Mesenteric fat pad (tissue), 1 donor: ENCODE data around the gene IL11. TPM values are rescaled to one million over a fixed set of nuclear protein-coding genes. Genes with fewer than 3 reads are reported as not detected.
"Not testable (repeated sequence)": the region's sequence is repeated elsewhere in the genome, so short reads cannot be mapped to it uniquely, and the experiment has no call there.

ENCODE experiments used
- DNase-seq: peaks from one replicate; pipeline ENCODE4 v3.0.0-alpha.2; 2020; ENCODE audit warnings: low spot score
- total RNA-seq: library from RNA; stranded (reverse); fragmentation: NEBNext Ultra II Directional; extraction: Animal tissue kit (Norgen Biotek cat#: 25700); gene quantifications from one replicate; pipeline ENCODE4 v1.2.1, GENCODE V29; 2021
- donor health status: DM: yes; HTN: yes; CAD: no.

Gene IL11
- total RNA-seq, 1 donor from 2014 or later, result not detected

- DNase-seq, result no peak
Measured at GRCh38 chr19:55336101-55336500, 34.2 kb downstream of the IL11 start.

- no peak for DNase-seq
Measured at GRCh38 chr19:55333870-55334269, 36.4 kb downstream of the IL11 start.

- DNase-seq, result not testable (repeated sequence)
Measured at GRCh38 chr19:55329791-55330190, 40.5 kb downstream of the IL11 start.

- DNase-seq, result not testable (repeated sequence)
Measured at GRCh38 chr19:55328774-55329318, 41.4 kb downstream of the IL11 start.

GRCh38 chr19:55325172-55325571 lies 45.1 kb downstream of the IL11 start, which contains the start of gene TMEM150B:
Gene TMEM150B (minus strand): TSS chr19:55325341. CDS start chr19:55321036, 4,305 bp downstream.
- no peak for DNase-seq

GRCh38 chr19:55324662-55325061 lies 45.6 kb downstream of the IL11 start:
- DNase-seq, result no peak

GRCh38 chr19:55322204-55322885 lies 47.9 kb downstream of the IL11 start:
- DNase-seq, result no peak

GRCh38 chr19:55321466-55322137 lies 48.7 kb downstream of the IL11 start:
- DNase-seq, result no peak

GRCh38 chr19:55320844-55321419 lies 49.3 kb downstream of the IL11 start:
- DNase-seq, result no peak

- DNase-seq, result no peak
Measured at GRCh38 chr19:55319785-55320184, 50.5 kb downstream of the IL11 start.

GRCh38 chr19:55316646-55317045 lies 53.6 kb downstream of the IL11 start:
- DNase-seq, result no peak

- DNase-seq, result no peak
Measured at GRCh38 chr19:55315956-55316525, 54.2 kb downstream of the IL11 start.

GRCh38 chr19:55314396-55314795 lies 55.9 kb downstream of the IL11 start:
- DNase-seq, result no peak

Other genes with a start within 250 kb of the IL11 start
- not detected for gene TNNT1, start 221.3 kb downstream of the IL11 start, total RNA-seq
- not detected for gene TNNI3, start 212.7 kb downstream of the IL11 start, total RNA-seq
- 0.48 TPM for gene DNAAF3, start 203.8 kb downstream of the IL11 start, total RNA-seq
- not detected for gene SYT5, start 190.2 kb downstream of the IL11 start, total RNA-seq
- gene PTPRH, start 161.0 kb downstream of the IL11 start, total RNA-seq, result 1.00 TPM
- 1.6 TPM for gene TMEM86B, start 141.7 kb downstream of the IL11 start, total RNA-seq
- 49.4 TPM for gene PPP6R1, start 111.4 kb downstream of the IL11 start, total RNA-seq
- gene HSPBP1, start 90.4 kb downstream of the IL11 start, total RNA-seq, result 20.2 TPM
- gene BRSK1, start 86.5 kb downstream of the IL11 start, total RNA-seq, result 1.2 TPM
- gene TMEM150B, start 45.1 kb downstream of the IL11 start, total RNA-seq, result 7.1 TPM
- gene KMT5C, start 30.6 kb downstream of the IL11 start, total RNA-seq, result 6.8 TPM
- gene COX6B2, start 15.7 kb downstream of the IL11 start, total RNA-seq, result not detected
- not detected for gene GARIN5B, start 7.2 kb downstream of the IL11 start, total RNA-seq
- gene TMEM190, start 6.4 kb upstream of the IL11 start, total RNA-seq, result not detected
- 0.90 TPM for gene TMEM238, start 13.8 kb upstream of the IL11 start, total RNA-seq
- gene RPL28, start 15.5 kb upstream of the IL11 start, total RNA-seq, result 1,147 TPM
- gene UBE2S, start 37.3 kb upstream of the IL11 start, total RNA-seq, result 24.2 TPM
- gene SHISA7, start 72.8 kb upstream of the IL11 start, total RNA-seq, result not detected
- 53.2 TPM for gene ISOC2, start 91.2 kb upstream of the IL11 start, total RNA-seq
- gene C19orf85, start 94.3 kb upstream of the IL11 start, total RNA-seq, result not detected
- gene ZNF628, start 106.2 kb upstream of the IL11 start, total RNA-seq, result 9.7 TPM
- gene NAT14, start 114.7 kb upstream of the IL11 start, total RNA-seq, result 7.3 TPM
- 13.9 TPM for gene SSC5D, start 118.0 kb upstream of the IL11 start, total RNA-seq
- gene SBK2, start 166.7 kb upstream of the IL11 start, total RNA-seq, result not detected
- gene SBK3, start 175.1 kb upstream of the IL11 start, total RNA-seq, result 1.7 TPM
- 10.9 TPM for gene ZNF579, start 210.4 kb upstream of the IL11 start, total RNA-seq
- 12.8 TPM for gene FIZ1, start 229.1 kb upstream of the IL11 start, total RNA-seq
- 19.1 TPM for gene ZNF524, start 229.8 kb upstream of the IL11 start, total RNA-seq
- 12.0 TPM for gene ZNF865, start 235.2 kb upstream of the IL11 start, total RNA-seq